PFSK-1 (cell line): ENCODE measurements around the gene TMEM129.

Experiments used
- FOXP2 ChIP-seq: optimal IDR thresholded peaks from 2 replicates; pipeline ENCODE3; 2011; ENCODE audit warnings: borderline replicate concordance, control low read depth, inconsistent platforms; ENCODE audit not compliant: insufficient read depth; ENCODE audit errors: extremely low read length, extremely low read depth
- POLR2AphosphoS5 ChIP-seq: IDR thresholded peaks from 2 replicates; pipeline ENCODE4 v1.6.1; 2012; ENCODE audit warnings: low read depth, mild to moderate bottlenecking, control low read depth, low read length, moderate library complexity
- REST ChIP-seq, 2 experiments: IDR thresholded peaks; 2 replicates each; pipeline versions ENCODE4 v1.6.1 to v1.8.0; 2011 to 2012; ENCODE audit warnings: low read depth in 2 of 2, low read length in 2 of 2, control low read depth in 1 of 2, inconsistent platforms in 1 of 2, mild to moderate bottlenecking in 1 of 2, moderate library complexity in 1 of 2; ENCODE audit not compliant: insufficient read depth in 1 of 2
- SIN3A ChIP-seq: IDR thresholded peaks from 2 replicates; pipeline ENCODE4 v1.6.1; 2012; ENCODE audit warnings: mild to moderate bottlenecking, low read length, moderate library complexity, borderline replicate concordance; ENCODE audit not compliant: insufficient read depth
- TAF1 ChIP-seq: IDR thresholded peaks from 2 replicates; pipeline ENCODE4 v1.6.1; 2012; ENCODE audit warnings: low read length, control low read depth, borderline replicate concordance; ENCODE audit not compliant: insufficient read depth

Gene TMEM129

DNA sequence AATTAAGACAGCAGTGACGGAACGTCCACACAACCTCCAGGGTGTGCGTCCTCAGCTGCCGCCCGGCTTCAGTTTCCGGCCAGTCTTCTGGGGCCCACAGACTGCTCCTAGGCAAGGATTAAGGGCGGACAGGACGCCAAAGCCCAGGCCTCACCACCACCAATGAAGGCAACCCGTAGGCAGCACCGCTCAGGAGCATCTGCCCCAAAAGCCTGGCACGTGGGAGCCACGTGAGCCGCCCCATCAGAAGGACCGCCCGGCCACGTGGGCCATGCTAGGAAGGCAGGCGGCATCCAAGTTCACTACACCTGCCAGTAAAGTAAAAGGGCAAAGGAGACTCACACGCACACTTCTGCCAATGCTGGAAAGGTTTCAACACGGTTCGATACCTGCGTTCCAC lies 51.3 kb downstream of the TMEM129 start:
- TF ChIP-seq POLR2AphosphoS5 (no peak), REST (IDR thresholded peaks at IDR 0.05; ENCODE audit: insufficient read depth in 1 of 2, low read depth in 2 of 2, low read length in 2 of 2) (no peak), TAF1 (no peak), FOXP2 (no peak), SIN3A (no peak)

GRCh38 chr4:1669270-1669669 lies 51.9 kb downstream of the TMEM129 start:
- TF ChIP-seq SIN3A (no peak), FOXP2 (no peak), POLR2AphosphoS5 (no peak), REST (IDR thresholded peaks at IDR 0.05; ENCODE audit: insufficient read depth in 1 of 2, low read depth in 2 of 2, low read length in 2 of 2) (no peak), TAF1 (no peak)

DNA sequence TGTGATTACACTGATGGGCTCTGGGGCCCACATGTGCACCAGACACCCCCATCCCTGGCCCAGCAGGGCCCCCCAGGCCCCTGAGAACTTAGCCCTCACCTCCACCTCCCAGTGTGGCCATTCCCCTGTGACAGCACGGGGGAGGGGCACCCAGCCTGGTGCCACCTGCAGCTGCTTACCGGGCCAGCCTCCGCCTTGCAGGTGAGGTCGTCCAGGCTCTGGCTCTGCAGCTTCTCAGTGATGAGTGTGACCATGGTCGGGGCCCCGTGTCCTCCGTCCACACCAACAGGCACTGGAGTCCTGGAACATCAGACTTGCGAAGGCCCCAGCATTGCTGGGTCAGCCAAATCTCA lies 52.7 kb downstream of the TMEM129 start:
- TF ChIP-seq REST (IDR thresholded peaks at IDR 0.05; ENCODE audit: insufficient read depth in 1 of 2, low read depth in 2 of 2, low read length in 2 of 2) (no peak), SIN3A (no peak), POLR2AphosphoS5 (no peak), FOXP2 (no peak), TAF1 (no peak)

DNA sequence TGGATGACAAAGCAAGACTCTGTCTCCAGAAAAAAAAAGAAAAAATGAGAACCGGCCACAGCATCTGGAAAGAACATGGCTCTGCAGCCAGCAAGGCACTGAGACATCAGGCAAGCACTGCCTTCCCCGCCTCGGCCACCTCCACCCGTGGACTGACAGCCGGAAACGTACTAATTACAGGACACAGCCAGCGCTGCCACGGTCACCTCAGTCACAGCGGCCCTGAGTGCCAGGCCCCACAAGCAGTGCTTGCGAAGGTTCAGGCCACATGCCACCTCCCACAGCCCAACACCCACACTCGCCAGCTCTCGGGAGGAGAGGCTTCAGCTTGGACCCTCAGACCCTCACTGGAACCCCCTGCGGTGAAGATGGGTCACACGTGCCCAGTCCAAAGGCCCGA lies 53.9 kb downstream of the TMEM129 start:
- TF ChIP-seq POLR2AphosphoS5: no peak
- no peak for TF ChIP-seq TAF1
- no peak for TF ChIP-seq REST (IDR thresholded peaks at IDR 0.05; ENCODE audit: insufficient read depth in 1 of 2, low read depth in 2 of 2, low read length in 2 of 2)
- no peak for TF ChIP-seq SIN3A
- TF ChIP-seq FOXP2: no peak

DNA sequence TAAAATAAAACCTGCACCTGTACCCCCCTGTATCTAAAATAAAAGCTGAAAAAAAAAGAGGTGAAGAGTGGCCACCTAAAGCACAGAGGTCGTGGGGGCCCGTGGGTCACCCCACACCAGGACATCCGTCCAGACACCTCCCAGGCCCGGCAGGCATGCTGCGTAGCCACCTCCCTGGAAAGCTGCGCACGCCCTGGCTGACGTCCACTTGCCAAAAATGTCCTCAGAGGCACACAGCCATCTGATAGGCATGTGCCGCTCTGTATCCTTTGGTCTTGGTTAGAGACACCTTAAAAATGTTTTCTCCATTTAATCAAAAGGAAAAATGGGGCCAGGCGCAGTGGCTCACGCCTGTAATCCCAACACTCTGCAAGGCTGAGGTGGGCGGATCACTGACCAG lies 54.7 kb downstream of the TMEM129 start:
- TF ChIP-seq TAF1 (no peak), POLR2AphosphoS5 (no peak), REST (IDR thresholded peaks at IDR 0.05; ENCODE audit: insufficient read depth in 1 of 2, low read depth in 2 of 2, low read length in 2 of 2) (no peak), FOXP2 (no peak), SIN3A (no peak)
